ENCODE data around the gene QRICH2. TPM values are rescaled to one million over a fixed set of nuclear protein-coding genes. Genes with fewer than 3 reads are reported as not detected.

Gene QRICH2, protein sequence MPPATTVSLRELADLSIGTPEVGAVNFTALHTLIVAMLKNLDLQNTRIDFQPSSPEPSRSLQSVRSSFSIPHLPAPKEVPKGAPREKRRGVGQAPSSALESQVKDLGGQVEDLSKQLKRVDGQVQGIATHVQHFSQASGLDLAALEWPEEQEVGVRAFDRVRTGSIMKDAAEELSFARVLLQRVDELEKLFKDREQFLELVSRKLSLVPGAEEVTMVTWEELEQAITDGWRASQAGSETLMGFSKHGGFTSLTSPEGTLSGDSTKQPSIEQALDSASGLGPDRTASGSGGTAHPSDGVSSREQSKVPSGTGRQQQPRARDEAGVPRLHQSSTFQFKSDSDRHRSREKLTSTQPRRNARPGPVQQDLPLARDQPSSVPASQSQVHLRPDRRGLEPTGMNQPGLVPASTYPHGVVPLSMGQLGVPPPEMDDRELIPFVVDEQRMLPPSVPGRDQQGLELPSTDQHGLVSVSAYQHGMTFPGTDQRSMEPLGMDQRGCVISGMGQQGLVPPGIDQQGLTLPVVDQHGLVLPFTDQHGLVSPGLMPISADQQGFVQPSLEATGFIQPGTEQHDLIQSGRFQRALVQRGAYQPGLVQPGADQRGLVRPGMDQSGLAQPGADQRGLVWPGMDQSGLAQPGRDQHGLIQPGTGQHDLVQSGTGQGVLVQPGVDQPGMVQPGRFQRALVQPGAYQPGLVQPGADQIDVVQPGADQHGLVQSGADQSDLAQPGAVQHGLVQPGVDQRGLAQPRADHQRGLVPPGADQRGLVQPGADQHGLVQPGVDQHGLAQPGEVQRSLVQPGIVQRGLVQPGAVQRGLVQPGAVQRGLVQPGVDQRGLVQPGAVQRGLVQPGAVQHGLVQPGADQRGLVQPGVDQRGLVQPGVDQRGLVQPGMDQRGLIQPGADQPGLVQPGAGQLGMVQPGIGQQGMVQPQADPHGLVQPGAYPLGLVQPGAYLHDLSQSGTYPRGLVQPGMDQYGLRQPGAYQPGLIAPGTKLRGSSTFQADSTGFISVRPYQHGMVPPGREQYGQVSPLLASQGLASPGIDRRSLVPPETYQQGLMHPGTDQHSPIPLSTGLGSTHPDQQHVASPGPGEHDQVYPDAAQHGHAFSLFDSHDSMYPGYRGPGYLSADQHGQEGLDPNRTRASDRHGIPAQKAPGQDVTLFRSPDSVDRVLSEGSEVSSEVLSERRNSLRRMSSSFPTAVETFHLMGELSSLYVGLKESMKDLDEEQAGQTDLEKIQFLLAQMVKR (N-terminal part only)
- 1 to 10 TPM; 1.6 to 2.6 (median 2.0) TPM for total RNA-seq

DNA sequence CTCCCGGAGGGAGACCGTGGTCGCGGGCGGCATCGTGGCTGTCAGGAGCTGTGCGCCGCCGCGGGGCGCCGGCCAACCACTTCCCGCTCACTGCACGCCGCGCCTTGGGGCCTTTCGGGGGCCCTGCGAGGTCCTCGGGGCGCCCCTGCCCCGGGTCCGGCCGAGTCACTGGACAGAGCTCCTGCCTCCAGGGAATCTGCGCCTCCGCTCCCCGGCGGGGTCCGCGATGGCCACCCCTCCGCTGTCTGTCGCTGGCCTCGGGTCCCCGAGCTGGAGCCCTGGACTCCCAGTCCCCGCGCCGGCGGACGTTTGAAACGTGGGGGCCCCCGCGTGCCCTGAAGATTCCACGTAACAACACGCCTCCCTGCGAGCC, at the start of gene QRICH2:
Gene QRICH2 (minus strand): TSS at position 311 of the 373 bp plus-strand sequence. CDS start 278 bp downstream, at position 33.
- DNase-seq: no peak
- Histone ChIP-seq H3K4me3 (no peak within 1 kb of the TSS), H3K9me3 (no peaks in the 10 kb centered on the region), H3K27ac (no peak within 1 kb of the TSS), H3K36me3 (peaks cover 0 to 22% (median 2%) of the 10 kb centered on the region in 4 donors), H3K27me3 (no peaks in the 10 kb centered on the region), H3K4me1 (peaks cover 0 to 3% (median 0%) of the 10 kb centered on the region in 4 donors)
- 96% methylated on average over 43 of the region's 44 CpGs; no CpG with 5 or more reads in 1 of the 2 donors for WGBS, 2 donors (ENCODE audit: low coverage in 1 of 2)
- in situ Hi-C loops (cut with MboI; ENCODE audit: low pct_ligation_motif_present in 1 of 4, low pct_unique_long_range_greater_than_20kb in 1 of 4, low sequenced_read_pairs in 3 of 4): loop anchor here in 1 of 4 donors (10.0 kb wide), 1 partner anchor 87 kb away; no protein-coding TSS in a partner anchor
- TF ChIP-seq EP300 (IDR thresholded peaks at IDR 0.05; ENCODE audit: low read depth) (no peak), POLR2A (IDR thresholded peaks at IDR 0.05) (no peak), POLR2AphosphoS5 (IDR thresholded peaks at IDR 0.05) (no peak)
- TF ChIP-seq, protein P1, sequence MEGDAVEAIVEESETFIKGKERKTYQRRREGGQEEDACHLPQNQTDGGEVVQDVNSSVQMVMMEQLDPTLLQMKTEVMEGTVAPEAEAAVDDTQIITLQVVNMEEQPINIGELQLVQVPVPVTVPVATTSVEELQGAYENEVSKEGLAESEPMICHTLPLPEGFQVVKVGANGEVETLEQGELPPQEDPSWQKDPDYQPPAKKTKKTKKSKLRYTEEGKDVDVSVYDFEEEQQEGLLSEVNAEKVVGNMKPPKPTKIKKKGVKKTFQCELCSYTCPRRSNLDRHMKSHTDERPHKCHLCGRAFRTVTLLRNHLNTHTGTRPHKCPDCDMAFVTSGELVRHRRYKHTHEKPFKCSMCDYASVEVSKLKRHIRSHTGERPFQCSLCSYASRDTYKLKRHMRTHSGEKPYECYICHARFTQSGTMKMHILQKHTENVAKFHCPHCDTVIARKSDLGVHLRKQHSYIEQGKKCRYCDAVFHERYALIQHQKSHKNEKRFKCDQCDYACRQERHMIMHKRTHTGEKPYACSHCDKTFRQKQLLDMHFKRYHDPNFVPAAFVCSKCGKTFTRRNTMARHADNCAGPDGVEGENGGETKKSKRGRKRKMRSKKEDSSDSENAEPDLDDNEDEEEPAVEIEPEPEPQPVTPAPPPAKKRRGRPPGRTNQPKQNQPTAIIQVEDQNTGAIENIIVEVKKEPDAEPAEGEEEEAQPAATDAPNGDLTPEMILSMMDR (IDR thresholded peaks at IDR 0.05): no peak
- intact Hi-C loops (cut with DNase I; ENCODE audit: low total_unique reads): loop anchor here (10.0 kb wide), 1 partner anchor 197 kb away; the partner anchor contains the start of gene RHBDF2

DNA sequence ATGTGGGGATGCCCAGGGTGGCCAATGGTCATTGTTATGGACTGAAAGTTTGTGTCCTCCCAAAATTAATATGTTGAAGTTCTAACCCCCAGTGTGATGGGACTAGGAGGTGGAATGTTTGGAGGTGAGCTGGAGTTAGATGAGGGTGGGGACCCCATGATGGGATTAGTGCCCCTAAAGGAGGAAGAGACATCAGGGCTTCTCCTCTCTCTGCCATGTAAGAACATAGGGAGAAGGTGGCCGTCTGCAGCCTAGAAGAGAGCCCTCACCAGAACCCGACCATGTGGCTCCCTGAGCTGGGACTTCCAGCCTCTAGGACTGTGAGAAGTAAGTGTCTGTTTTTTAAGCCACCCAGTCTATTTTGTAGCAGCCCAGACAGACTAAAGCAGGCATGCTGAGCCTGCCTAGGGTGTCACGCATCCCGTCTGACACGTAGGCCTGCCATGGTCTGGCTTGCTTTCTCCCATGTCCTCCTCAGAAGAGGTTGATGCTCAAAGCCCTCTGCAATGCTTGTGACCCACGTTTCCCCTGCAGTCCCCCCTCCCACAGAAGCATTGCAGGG, 49.6 kb upstream of the QRICH2 start:
- Histone ChIP-seq H3K4me1 (peaks cover 2 to 31% (median 12%) of the 10 kb centered on the region in 4 donors), H3K36me3 (no peaks in the 10 kb centered on the region), H3K9me3 (no peaks in the 10 kb centered on the region), H3K27ac (peak overlapping the region in 3 of 4 donors; percentile 64 to 75 (median 69)), H3K4me3 (no peak overlapping the region), H3K27me3 (no peaks in the 10 kb centered on the region)
- in situ Hi-C loops (cut with MboI; ENCODE audit: low pct_ligation_motif_present in 1 of 4, low pct_unique_long_range_greater_than_20kb in 1 of 4, low sequenced_read_pairs in 3 of 4) (no loop called here), intact Hi-C loops (cut with DNase I; ENCODE audit: low total_unique reads) (no loop called here)
- no peak for DNase-seq
- 84 to 87% methylated on average over 3 to 6 of the region's 6 CpGs for WGBS, 2 donors (ENCODE audit: low coverage in 1 of 2)
- TF ChIP-seq, protein P1 (IDR thresholded peaks at IDR 0.05): no peak
- TF ChIP-seq POLR2AphosphoS5 (IDR thresholded peaks at IDR 0.05): no peak
- no peak for TF ChIP-seq POLR2A (IDR thresholded peaks at IDR 0.05)
- TF ChIP-seq EP300 (IDR thresholded peaks at IDR 0.05; ENCODE audit: low read depth): no peak

DNA sequence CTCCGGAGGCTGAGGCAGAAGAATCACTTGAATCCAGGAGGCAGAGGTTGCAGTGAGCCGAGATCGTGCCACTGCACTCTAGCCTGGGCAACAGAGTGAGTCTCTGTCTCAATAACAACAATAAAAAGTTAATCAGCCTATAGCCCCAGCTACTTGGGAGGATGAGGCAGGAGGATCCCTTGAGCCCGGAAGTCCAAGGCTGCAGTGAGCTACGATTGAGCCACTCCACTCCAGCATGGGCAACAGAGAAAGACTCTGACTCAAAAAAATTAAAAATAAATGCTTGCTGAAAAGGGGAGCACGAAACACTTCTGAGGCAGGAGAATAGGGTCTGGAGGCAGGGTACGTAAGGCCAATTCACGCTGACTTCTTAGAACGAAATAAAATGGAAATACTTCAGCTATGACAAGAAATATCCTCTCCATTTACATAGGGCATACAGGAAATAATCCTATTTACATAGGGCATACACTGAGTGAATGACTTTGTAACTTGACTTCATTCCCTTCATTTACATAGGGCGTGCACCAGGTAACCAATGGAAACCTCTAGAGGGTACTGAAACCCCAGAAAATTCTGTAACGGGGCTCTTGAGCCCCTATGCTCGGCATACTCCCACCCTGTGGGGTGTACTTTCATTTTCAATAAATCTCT, 48.9 kb upstream of the QRICH2 start:
- Histone ChIP-seq H3K36me3 (no peaks in the 10 kb centered on the region), H3K9me3 (no peaks in the 10 kb centered on the region), H3K27me3 (no peaks in the 10 kb centered on the region), H3K27ac (peak overlapping the region; percentile 39 to 75 (median 66)), H3K4me1 (peaks cover 7 to 30% (median 16%) of the 10 kb centered on the region in 4 donors), H3K4me3 (peak overlapping the region in 1 of 4 donors; percentile 21)
- peak; percentile 18 for DNase-seq
- 44 to 54% methylated on average over 6 to 12 of the region's 12 CpGs for WGBS, 2 donors (ENCODE audit: low coverage in 1 of 2)
- in situ Hi-C loops (cut with MboI; ENCODE audit: low pct_ligation_motif_present in 1 of 4, low pct_unique_long_range_greater_than_20kb in 1 of 4, low sequenced_read_pairs in 3 of 4) (no loop called here), intact Hi-C loops (cut with DNase I; ENCODE audit: low total_unique reads) (no loop called here)
- TF ChIP-seq POLR2A (IDR thresholded peaks at IDR 0.05) (peak; percentile 15), EP300 (IDR thresholded peaks at IDR 0.05; ENCODE audit: low read depth) (no peak), POLR2AphosphoS5 (IDR thresholded peaks at IDR 0.05) (no peak)
- TF ChIP-seq, protein P1 (IDR thresholded peaks at IDR 0.05): no peak
